ENCODE results near the gene EPS8.

The EPS8 gene

DNA sequence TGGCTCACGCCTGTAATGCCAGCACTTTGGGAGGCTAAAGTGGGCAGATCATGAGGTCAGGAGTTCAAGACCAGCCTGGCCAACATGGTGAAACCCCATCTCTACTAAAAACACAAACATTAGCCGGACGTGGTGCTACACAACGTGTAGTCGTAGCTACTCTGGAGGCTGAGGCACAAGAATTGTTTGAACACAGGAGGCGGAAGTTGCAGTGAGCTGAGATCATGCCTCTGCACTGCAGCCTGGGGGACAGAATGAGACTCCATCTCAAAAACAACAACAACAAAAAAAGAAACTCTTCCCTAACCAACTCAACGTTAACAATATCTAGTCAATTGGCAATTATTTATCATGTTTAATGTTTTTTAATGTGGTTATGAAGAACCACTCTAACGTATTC, 89.3 kb downstream of the EPS8 start:
- Histone ChIP-seq H3K9ac (ENCODE audit: low read depth, low read length, poor library complexity, severe bottlenecking) (no peak overlapping the region), H2AFZ (ENCODE audit: low read length) (no peak overlapping the region), H3K4me1 (ENCODE audit: insufficient read depth, low read length, poor library complexity, severe bottlenecking) (peaks cover 4% of the 10 kb centered on the region), H3K4me3 (ENCODE audit: low read length, poor library complexity, severe bottlenecking) (no peak overlapping the region), H3K9me2 (replicated peaks; ENCODE audit: low read depth, low read length) (no peaks in the 10 kb centered on the region), H3K9me3 (ENCODE audit: insufficient read depth, low read depth, low read length) (no peaks in the 10 kb centered on the region), H3K79me2 (ENCODE audit: insufficient read depth, low read length) (no peaks in the 10 kb centered on the region), H4K20me1 (ENCODE audit: insufficient read depth, low read length, poor library complexity, severe bottlenecking) (no peaks in the 10 kb centered on the region), H3F3A (ENCODE audit: low read depth) (no peaks in the 10 kb centered on the region), H3K36me3 (ENCODE audit: insufficient read depth, low read length) (no peaks in the 10 kb centered on the region), H3K4me2 (ENCODE audit: low read depth, low read length, poor library complexity, severe bottlenecking) (no peak overlapping the region), H3K27me3 (ENCODE audit: insufficient read depth, low read length, poor library complexity, severe bottlenecking) (no peaks in the 10 kb centered on the region)
- TF ChIP-seq, protein P1, sequence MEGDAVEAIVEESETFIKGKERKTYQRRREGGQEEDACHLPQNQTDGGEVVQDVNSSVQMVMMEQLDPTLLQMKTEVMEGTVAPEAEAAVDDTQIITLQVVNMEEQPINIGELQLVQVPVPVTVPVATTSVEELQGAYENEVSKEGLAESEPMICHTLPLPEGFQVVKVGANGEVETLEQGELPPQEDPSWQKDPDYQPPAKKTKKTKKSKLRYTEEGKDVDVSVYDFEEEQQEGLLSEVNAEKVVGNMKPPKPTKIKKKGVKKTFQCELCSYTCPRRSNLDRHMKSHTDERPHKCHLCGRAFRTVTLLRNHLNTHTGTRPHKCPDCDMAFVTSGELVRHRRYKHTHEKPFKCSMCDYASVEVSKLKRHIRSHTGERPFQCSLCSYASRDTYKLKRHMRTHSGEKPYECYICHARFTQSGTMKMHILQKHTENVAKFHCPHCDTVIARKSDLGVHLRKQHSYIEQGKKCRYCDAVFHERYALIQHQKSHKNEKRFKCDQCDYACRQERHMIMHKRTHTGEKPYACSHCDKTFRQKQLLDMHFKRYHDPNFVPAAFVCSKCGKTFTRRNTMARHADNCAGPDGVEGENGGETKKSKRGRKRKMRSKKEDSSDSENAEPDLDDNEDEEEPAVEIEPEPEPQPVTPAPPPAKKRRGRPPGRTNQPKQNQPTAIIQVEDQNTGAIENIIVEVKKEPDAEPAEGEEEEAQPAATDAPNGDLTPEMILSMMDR (conservative IDR thresholded peaks at IDR 0.05; ENCODE audit: low read length) = no peak

DNA sequence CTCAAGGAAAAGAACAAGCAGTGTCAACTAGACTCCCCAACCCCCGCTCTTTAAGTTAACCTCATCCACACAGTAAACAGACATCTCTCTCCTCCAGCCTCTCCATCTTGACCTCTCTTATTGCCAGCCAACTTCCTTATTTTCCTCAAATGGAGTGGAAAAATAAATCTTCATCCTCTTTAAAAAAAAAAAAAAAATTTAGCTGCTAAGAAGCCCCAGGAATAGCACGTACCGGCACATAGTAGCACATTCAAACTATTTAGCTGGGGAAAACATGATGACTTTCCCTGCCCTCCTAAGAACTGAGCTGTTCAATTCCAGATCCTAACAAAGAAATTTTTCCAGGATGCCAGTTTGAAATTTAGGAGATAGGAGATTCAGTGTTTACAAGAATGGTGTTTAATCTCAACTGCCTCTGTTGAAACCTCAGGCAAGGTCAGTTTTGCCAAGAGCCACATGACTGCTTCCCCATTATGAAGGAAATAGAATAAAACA, 90.8 kb downstream of the EPS8 start:
- no peak overlapping the region for H3K4me2 ChIP-seq (ENCODE audit: low read depth, low read length, poor library complexity, severe bottlenecking)

GRCh38 chr12:15697201-15697600, 92.0 kb downstream of the EPS8 start:
- TF ChIP-seq, protein P1 (conservative IDR thresholded peaks at IDR 0.05; ENCODE audit: low read length) = no peak
- TF ChIP-seq EZH2phosphoT487 (IDR thresholded peaks at IDR 0.05; ENCODE audit: borderline replicate concordance) = no peak
- Histone ChIP-seq H3K9me3 (ENCODE audit: insufficient read depth, low read depth, low read length) (no peaks in the 10 kb centered on the region), H2AFZ (ENCODE audit: low read length) (no peak overlapping the region), H3K27me3 (ENCODE audit: insufficient read depth, low read length, poor library complexity, severe bottlenecking) (no peaks in the 10 kb centered on the region), H3K79me2 (ENCODE audit: insufficient read depth, low read length) (no peaks in the 10 kb centered on the region), H3F3A (ENCODE audit: low read depth) (no peaks in the 10 kb centered on the region), H3K4me1 (ENCODE audit: insufficient read depth, low read length, poor library complexity, severe bottlenecking) (peaks cover 4% of the 10 kb centered on the region), H3K4me2 (ENCODE audit: low read depth, low read length, poor library complexity, severe bottlenecking) (no peak overlapping the region), H3K4me3 (ENCODE audit: low read length, poor library complexity, severe bottlenecking) (no peak overlapping the region), H3K36me3 (ENCODE audit: insufficient read depth, low read length) (no peaks in the 10 kb centered on the region), H4K20me1 (ENCODE audit: insufficient read depth, low read length, poor library complexity, severe bottlenecking) (no peaks in the 10 kb centered on the region), H3K9me2 (replicated peaks; ENCODE audit: low read depth, low read length) (no peaks in the 10 kb centered on the region), H3K9ac (ENCODE audit: low read depth, low read length, poor library complexity, severe bottlenecking) (no peak overlapping the region)

More for the DNA sequence above, 90.8 kb downstream of the EPS8 start:
- Histone ChIP-seq H4K20me1 (ENCODE audit: insufficient read depth, low read length, poor library complexity, severe bottlenecking) (no peaks in the 10 kb centered on the region), H3K9ac (ENCODE audit: low read depth, low read length, poor library complexity, severe bottlenecking) (no peak overlapping the region), H3K27me3 (ENCODE audit: insufficient read depth, low read length, poor library complexity, severe bottlenecking) (no peaks in the 10 kb centered on the region), H3K9me3 (ENCODE audit: insufficient read depth, low read depth, low read length) (no peaks in the 10 kb centered on the region), H3K9me2 (replicated peaks; ENCODE audit: low read depth, low read length) (no peaks in the 10 kb centered on the region), H3K36me3 (ENCODE audit: insufficient read depth, low read length) (no peaks in the 10 kb centered on the region), H3F3A (ENCODE audit: low read depth) (no peaks in the 10 kb centered on the region), H3K4me3 (ENCODE audit: low read length, poor library complexity, severe bottlenecking) (no peak overlapping the region), H2AFZ (ENCODE audit: low read length) (no peak overlapping the region), H3K79me2 (ENCODE audit: insufficient read depth, low read length) (no peaks in the 10 kb centered on the region), H3K4me1 (ENCODE audit: insufficient read depth, low read length, poor library complexity, severe bottlenecking) (peaks cover 4% of the 10 kb centered on the region)
- TF ChIP-seq EZH2phosphoT487 (IDR thresholded peaks at IDR 0.05; ENCODE audit: borderline replicate concordance) = no peak
- TF ChIP-seq, protein P1 (conservative IDR thresholded peaks at IDR 0.05; ENCODE audit: low read length) = no peak
